GM21526 (cell line): ENCODE results near the gene POTEJ.
"Not testable (repeated sequence)": the region's sequence is repeated elsewhere in the genome, so short reads cannot be mapped to it uniquely, and the experiment has no call there.

Source experiments
- ATAC-seq: cut with Tn5 transposase; IDR thresholded peaks from one replicate; pipeline ENCODE4 v1.9.1; 2021; ENCODE audit warnings: moderate library complexity; ENCODE audit not compliant: unreplicated experiment, low FRiP score

POTEJ gene

GRCh38 chr2:130611140-130611539 is at the start of gene POTEJ:
Gene POTEJ, plus strand, starts transcription at chr2:130611440. Its CDS starts 93 bp downstream, at chr2:130611533.
- not testable (repeated sequence) for ATAC-seq

GRCh38 chr2:130566165-130566564 is 45.1 kb upstream of the POTEJ start:
- not testable (repeated sequence) for ATAC-seq

GRCh38 chr2:130571929-130572328 is 39.3 kb upstream of the POTEJ start:
- ATAC-seq, result not testable (repeated sequence)

- ATAC-seq, result not testable (repeated sequence)
Observed at GRCh38 chr2:130574230-130574629, 37.0 kb upstream of the POTEJ start.

- ATAC-seq, result not testable (repeated sequence)
Observed at GRCh38 chr2:130576209-130576784, 34.9 kb upstream of the POTEJ start.

GRCh38 chr2:130577559-130577958 is 33.7 kb upstream of the POTEJ start:
- not testable (repeated sequence) for ATAC-seq

- ATAC-seq, result not testable (repeated sequence)
Observed at GRCh38 chr2:130579121-130579520, 32.1 kb upstream of the POTEJ start.

GRCh38 chr2:130581491-130581890 is 29.7 kb upstream of the POTEJ start:
- not testable (repeated sequence) for ATAC-seq

GRCh38 chr2:130582970-130583369 is 28.3 kb upstream of the POTEJ start:
- ATAC-seq, result not testable (repeated sequence)

GRCh38 chr2:130583582-130583981 is 27.7 kb upstream of the POTEJ start:
- not testable (repeated sequence) for ATAC-seq

- not testable (repeated sequence) for ATAC-seq
Observed at GRCh38 chr2:130584726-130585125, 26.5 kb upstream of the POTEJ start.

GRCh38 chr2:130588688-130589458 is 22.4 kb upstream of the POTEJ start:
- ATAC-seq, result not testable (repeated sequence)

GRCh38 chr2:130590170-130590841 is 20.9 kb upstream of the POTEJ start:
- not testable (repeated sequence) for ATAC-seq

- not testable (repeated sequence) for ATAC-seq
Observed at GRCh38 chr2:130590842-130591359, 20.3 kb upstream of the POTEJ start.

GRCh38 chr2:130592791-130593414 is 18.3 kb upstream of the POTEJ start:
- not testable (repeated sequence) for ATAC-seq

- ATAC-seq, result not testable (repeated sequence)
Observed at GRCh38 chr2:130594011-130594410, 17.2 kb upstream of the POTEJ start.

GRCh38 chr2:130596757-130597156 is 14.5 kb upstream of the POTEJ start:
- ATAC-seq, result not testable (repeated sequence)

- ATAC-seq, result not testable (repeated sequence)
Observed at GRCh38 chr2:130597994-130598393, 13.2 kb upstream of the POTEJ start.

- not testable (repeated sequence) for ATAC-seq
Observed at GRCh38 chr2:130598463-130598862, 12.8 kb upstream of the POTEJ start.

GRCh38 chr2:130599393-130599792 is 11.8 kb upstream of the POTEJ start, which contains the start of gene CFC1:
Gene CFC1, minus strand, starts transcription at chr2:130599575. Its CDS starts 288 bp downstream, at chr2:130599287.
- not testable (repeated sequence) for ATAC-seq
